Stimulated activated CD8-positive, alpha-beta memory T cell treated with anti-CD3 and anti-CD28 coated beads, Interleukin-15, amount 100 ng/mL, for 48 hours (primary cell): ENCODE results near the gene MMP7.
"Not testable (repeated sequence)": the region's sequence is repeated elsewhere in the genome, so short reads cannot be mapped to it uniquely, and the experiment has no call there.

ENCODE experiments used
- DNase-seq, 2 donors: peaks; one replicate each; pipeline ENCODE4 v3.0.0-alpha.2; 2020; ENCODE audit warnings: low read depth in 2 of 2

The MMP7 gene

GRCh38 chr11:102539567-102539966 is 9.0 kb upstream of the MMP7 start:
- DNase-seq: no peak

GRCh38 chr11:102538932-102539331 is 8.4 kb upstream of the MMP7 start:
- DNase-seq: no peak

GRCh38 chr11:102534261-102534872 is 3.8 kb upstream of the MMP7 start:
- no peak for DNase-seq

- no peak for DNase-seq
These were observed 1.9 kb downstream of the MMP7 start for GRCh38 chr11:102528618-102529017.

- DNase-seq: no peak
These were observed 2.9 kb downstream of the MMP7 start for GRCh38 chr11:102527684-102528083.

GRCh38 chr11:102527041-102527440 is 3.5 kb downstream of the MMP7 start:
- no peak for DNase-seq

GRCh38 chr11:102523887-102524286 is 6.7 kb downstream of the MMP7 start:
- no peak for DNase-seq

GRCh38 chr11:102523189-102523570 is 7.4 kb downstream of the MMP7 start:
- no peak for DNase-seq

GRCh38 chr11:102522312-102523188 is 8.0 kb downstream of the MMP7 start:
- no peak for DNase-seq

- DNase-seq: no peak
These were observed 9.4 kb downstream of the MMP7 start for GRCh38 chr11:102521121-102521520.

- no peak for DNase-seq
These were observed 10.0 kb downstream of the MMP7 start for GRCh38 chr11:102520514-102520913.

GRCh38 chr11:102518296-102519094 is 12.1 kb downstream of the MMP7 start:
- DNase-seq: no peak

GRCh38 chr11:102517670-102518069 is 12.9 kb downstream of the MMP7 start:
- no peak for DNase-seq

GRCh38 chr11:102516179-102516578 is 14.4 kb downstream of the MMP7 start:
- DNase-seq: no peak

- DNase-seq: no peak
These were observed 16.7 kb downstream of the MMP7 start for GRCh38 chr11:102513869-102514268.

- no peak for DNase-seq
These were observed 20.0 kb downstream of the MMP7 start for GRCh38 chr11:102510439-102511135.

GRCh38 chr11:102502831-102503230 is 27.7 kb downstream of the MMP7 start:
- not testable (repeated sequence) for DNase-seq

- no peak for DNase-seq
These were observed 29.7 kb downstream of the MMP7 start for GRCh38 chr11:102500829-102501228.

- no peak for DNase-seq
These were observed 30.6 kb downstream of the MMP7 start for GRCh38 chr11:102499931-102500330.

- no peak for DNase-seq
These were observed 31.4 kb downstream of the MMP7 start for GRCh38 chr11:102499151-102499550.

GRCh38 chr11:102497061-102497460 is 33.5 kb downstream of the MMP7 start:
- no peak for DNase-seq
